HG02884 (cell line): ENCODE data around the gene RRP8.

Experiments used
- ATAC-seq: cut with Tn5 transposase; IDR thresholded peaks from one replicate; pipeline ENCODE4 v1.9.1; 2021; ENCODE audit warnings: mild to moderate bottlenecking, moderate library complexity; ENCODE audit not compliant: unreplicated experiment

Gene RRP8

GRCh38 chr11:6572215-6572614 is 31.2 kb downstream of the RRP8 start:
- ATAC-seq = no peak

DNA sequence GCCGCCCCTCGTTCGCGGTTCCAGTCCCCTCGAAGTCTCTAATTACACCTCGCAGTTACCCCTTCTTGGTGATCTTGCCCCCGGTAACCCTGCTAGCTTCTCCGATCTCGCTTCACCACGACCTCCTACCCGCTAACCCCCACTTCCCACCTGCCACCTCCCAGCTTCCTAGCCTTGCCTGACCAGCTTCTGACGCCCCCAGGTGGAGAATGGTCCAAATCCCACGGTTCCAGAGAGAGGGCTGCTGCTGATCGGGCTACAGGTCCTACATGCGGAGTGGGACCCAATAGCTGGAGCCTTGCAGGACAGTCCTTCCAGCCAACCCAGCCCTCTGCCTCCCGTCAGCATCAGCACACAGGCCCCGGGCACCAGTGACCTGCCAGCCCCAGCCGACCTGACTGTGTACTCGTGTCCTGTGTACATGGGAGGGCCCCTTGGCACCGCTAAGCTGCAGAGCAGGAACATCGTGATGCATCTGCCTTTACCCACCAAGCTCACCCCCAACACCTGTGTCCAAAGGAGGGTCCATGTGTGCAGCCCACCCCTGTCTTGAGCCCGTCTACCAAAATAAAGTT is 31.9 kb downstream of the RRP8 start:
- ATAC-seq = no peak

DNA sequence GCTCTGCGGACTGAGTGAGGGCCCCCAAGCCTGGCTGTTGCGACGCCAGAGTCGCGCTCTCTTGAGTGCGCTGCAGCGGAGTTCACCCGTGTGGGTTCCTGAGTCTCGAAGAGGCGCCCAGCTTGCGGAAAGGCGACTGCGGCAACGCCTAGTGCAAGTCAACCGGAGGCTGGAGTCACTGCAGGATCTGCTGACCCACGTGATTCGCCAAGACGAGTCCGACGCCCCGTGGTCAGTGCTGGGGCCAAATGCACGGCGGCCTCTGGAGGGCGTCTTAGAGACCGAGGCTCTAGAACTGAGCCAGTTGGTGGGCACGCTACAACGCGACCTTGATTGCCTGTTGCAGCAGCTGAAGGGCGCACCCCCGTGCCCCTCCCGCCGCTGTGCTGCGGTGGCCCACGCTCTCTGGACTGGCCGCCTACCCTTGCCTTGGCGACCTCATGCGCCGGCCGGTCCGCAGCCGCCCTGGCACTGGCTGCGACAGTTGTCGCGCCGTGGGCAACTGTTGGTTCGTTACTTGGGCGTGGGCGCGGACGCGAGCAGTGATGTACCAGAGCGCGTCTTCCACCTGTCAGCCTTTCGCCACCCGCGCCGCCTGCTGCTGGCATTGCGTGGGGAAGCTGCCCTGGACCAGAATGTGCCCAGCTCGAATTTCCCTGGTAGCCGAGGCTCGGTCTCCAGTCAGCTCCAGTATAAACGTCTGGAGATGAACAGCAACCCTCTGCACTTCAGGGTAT is 32.6 kb downstream of the RRP8 start:
- ATAC-seq = no peak

DNA sequence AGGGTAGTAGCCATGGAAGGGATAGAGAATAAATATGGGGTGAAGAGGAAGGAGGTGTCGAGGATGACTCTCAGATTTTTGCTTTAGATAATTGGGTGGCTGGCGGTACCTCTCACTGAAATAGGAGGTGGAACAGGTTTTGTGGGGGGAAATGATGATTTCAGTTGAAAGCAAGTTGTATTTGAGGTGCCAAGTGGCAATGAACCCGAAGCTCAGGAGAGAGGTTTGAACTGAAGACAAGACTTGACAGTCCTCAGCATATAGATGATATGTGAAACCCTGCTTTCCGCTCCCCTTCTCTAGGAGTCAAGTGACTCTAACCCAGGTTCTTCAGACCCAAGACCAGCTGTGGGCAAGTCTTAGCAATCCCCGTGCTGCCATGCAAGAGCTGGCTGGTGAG is 33.7 kb downstream of the RRP8 start:
- ATAC-seq = no peak

- no peak for ATAC-seq
Measured at GRCh38 chr11:6568191-6568918, 35.1 kb downstream of the RRP8 start.

GRCh38 chr11:6567371-6567745 is 36.1 kb downstream of the RRP8 start:
- ATAC-seq = no peak

GRCh38 chr11:6566704-6567370 is 36.6 kb downstream of the RRP8 start:
- ATAC-seq = no peak

GRCh38 chr11:6565988-6566703 is 37.3 kb downstream of the RRP8 start:
- no peak for ATAC-seq

DNA sequence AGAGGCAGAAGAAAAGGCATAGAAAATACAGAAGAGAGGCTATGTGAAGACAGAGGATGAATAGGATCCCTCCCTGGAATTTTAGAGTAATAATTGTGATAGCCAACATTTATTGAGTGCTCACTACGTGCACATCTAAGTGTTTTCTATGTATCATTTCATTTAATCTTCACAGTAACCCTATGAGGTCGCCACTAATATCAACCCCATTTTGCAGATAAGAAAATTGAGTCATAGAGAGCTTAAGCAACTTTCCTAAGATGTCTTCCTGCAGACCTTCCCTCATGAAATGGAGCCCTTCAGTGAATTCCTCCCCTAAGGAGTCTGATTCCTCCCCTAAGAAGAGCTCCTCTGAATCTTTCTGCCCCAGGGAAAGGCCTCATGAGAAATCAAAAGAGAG is 38.1 kb downstream of the RRP8 start:
- ATAC-seq = no peak

DNA sequence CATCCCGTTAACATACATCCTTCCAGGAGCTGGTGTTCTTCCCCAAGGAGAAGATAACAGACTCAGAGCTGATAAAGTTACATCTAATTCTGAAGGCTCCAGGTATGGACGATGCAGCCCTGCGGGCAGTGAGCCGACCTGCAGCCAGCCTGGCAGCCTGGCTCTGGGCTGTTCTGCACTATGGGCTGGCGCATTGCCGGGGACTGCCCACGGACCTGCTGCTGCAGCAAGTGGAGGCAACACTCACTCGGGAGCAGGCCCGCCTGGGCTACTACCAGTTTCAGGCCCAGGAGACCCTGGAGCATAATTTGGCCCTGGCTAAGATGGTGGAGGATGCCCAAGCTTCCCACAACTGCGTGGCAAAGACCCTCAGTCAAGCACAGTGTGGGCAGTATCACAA is 39.7 kb downstream of the RRP8 start:
- no peak for ATAC-seq

GRCh38 chr11:6563121-6563619 is 40.2 kb downstream of the RRP8 start:
- ATAC-seq = no peak

- ATAC-seq = no peak
Measured at GRCh38 chr11:6561288-6561687, 42.1 kb downstream of the RRP8 start.

- no peak for ATAC-seq
Measured at GRCh38 chr11:6559369-6559768, 44.0 kb downstream of the RRP8 start.

- ATAC-seq = no peak
Measured at GRCh38 chr11:6557761-6558674, 45.4 kb downstream of the RRP8 start.

DNA sequence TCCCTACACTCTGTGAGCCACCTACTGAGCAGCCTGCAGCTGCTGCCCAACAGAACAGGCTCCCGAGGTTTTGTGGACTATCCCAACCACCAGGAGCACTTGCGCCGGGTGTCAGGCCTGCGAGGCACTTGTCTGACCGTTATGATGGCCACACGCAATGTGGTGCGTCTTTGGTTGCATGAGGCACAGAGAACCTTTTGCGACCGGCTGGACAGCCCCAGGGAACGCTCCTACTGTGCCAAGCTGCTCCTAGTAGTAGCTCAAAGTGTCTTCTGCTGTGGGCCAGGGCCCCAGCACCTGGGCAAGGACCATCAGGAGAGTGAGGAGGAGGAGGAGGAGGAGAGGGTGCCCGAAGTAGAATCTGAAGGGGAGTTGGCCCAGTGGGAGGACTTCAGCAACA is 46.4 kb downstream of the RRP8 start:
- ATAC-seq = no peak

- no peak for ATAC-seq
Measured at GRCh38 chr11:6556139-6556949, 47.1 kb downstream of the RRP8 start.

GRCh38 chr11:6554828-6555706 is 48.3 kb downstream of the RRP8 start:
- ATAC-seq = no peak

DNA sequence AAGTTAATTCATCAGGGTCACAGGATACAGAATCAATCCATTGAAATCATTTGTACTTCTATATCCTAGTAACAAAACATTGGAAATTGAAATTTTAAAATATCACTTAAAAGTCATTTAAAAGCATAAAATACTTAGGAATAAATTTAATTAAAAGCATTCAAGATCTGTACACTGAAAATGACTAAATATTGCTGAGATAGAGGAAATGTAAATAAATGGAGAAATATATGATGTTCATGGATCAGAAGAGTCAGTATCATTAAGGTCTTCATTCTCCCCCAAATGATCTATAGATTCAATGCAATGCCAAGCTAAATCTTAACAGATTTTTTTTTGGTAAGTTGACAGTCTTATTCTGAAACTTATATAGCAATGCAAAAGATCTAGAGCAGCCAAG is 49.8 kb downstream of the RRP8 start:
- no peak for ATAC-seq
